ENCODE data around the gene MPHOSPH8.
"Not testable (repeated sequence)": the region's sequence is repeated elsewhere in the genome, so short reads cannot be mapped to it uniquely, and the experiment has no call there.

MPHOSPH8 gene

DNA sequence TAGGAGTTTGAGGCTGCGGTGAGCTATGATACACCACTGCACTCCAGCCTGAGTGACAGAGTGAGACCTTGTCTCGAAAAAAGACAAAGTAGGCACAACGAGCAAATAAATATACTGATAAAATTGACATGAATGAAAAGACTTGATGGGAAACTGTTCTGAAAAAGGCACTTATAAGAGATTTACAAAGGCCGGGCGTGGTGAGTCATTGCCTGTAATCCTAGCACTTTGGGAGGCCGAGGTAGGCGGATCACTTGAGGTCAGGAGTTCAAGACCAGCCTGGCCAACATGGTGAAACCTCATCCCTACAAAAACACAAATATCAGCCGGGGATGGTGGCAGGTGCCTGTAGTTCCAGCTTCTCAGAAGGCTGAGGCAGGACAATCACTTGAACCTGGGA lies 58.0 kb downstream of the MPHOSPH8 start:
- not testable (repeated sequence) for DNase-seq

DNA sequence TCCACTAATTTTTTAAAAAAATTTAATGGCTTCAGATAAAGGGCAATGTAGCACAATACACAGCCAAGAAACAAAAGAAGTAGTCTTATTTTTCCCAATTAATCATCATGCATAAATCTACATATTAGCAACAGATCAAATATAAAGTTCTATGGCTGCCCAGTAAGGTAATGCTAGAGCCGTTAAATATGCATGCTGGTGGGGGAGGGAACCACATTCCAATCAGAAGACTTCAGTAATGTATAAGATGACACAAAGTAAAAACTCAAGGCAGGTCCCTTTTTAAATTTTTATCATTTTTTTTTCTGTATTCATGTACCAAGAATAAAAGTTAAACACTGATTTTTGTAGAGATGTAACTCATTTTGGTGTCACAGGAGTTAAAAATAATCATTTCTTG lies 62.0 kb downstream of the MPHOSPH8 start:
- DNase-seq, result no peak

DNA sequence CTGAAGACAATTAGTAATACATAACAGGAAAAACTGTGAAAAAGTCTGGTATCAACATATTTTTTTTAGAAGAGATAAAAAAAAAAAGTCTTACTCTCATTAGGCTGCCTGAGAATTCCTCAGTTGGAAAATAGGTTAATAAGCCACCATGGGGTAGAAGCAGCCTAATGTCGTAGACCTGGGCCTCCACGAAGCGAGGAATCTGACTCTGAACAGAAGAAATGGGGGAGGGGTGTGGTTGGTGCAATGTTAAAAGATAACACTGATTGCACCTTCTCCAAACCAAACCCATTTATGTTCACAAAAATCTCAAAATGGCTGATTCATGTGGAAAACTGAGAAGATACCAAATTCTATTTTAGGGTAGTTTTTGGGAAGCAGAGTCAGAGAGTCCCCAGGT lies 62.4 kb downstream of the MPHOSPH8 start:
- DNase-seq, result no peak

DNA sequence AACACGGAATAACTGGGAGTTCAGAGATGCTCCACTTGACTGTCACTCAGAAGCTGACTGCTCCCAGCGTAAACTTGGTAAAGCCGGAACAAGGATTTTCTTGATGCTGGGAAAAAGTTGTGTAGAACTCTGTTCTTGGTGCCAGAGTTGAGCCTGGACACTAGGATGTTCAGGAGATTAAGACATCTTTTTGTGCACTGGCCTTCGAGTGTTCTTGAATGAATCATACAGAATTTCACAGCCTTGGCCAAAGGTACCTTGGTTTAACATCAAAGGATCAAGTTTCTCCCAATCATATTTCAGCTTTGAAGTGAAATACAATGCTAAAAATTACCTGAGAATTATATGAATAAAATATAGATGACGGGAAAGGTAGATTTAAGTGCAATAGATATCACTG lies 67.5 kb downstream of the MPHOSPH8 start:
- DNase-seq, result not testable (repeated sequence)

DNA sequence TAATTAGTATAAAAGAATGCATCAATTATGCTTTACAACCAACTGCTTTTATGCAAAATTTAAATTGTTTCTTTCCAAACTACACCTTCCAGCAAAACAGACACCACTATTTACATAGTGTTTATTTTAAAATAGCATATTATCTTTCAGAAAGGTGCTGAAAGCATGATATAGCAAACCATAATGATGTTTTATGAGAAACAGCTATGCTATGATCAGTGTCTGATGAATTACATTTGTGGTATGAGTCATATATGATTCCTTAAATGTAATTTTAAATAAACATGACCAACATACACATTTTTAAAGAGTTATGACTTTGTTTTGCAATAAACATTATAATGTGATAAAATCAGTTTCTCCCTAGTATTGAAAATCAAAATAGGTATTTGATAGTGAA lies 68.2 kb downstream of the MPHOSPH8 start:
- not testable (repeated sequence) for DNase-seq

DNA sequence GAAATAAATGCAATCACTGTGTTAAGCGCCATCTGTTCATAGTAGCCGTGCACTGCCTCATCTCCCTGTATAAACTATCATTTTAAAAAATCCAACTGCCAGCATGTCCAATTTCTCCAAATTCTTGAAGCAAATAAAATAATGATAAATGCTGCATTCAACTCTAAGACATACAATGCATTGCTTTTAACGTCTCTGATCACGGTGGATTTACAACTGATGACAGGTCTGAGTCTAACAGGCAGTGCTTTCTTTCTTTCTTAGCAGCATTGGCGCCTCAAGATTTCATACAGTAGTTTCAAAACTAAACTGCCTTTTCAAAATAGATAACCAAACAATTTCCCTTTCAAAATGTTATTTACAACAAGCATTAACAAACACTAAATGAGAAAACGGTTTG lies 70.8 kb downstream of the MPHOSPH8 start:
- not testable (repeated sequence) for DNase-seq

DNA sequence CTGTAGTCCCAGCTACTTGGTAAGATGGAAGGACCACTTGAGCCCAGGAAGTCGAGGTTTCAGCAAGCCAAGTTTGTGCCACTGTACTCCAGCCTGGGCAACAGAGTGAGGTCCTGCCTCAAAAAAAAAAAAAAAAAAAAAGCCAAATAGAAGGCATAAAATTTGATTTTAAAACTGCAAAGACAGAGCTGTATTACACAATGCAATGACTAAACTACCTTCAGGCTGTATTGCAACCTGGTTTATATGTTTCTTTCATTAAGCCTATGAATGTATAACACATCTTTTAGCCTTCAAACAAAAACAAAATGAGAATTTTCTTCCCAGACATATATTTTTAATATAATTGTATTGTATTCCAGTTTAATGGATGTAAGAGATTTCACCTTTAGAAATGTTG lies 75.6 kb downstream of the MPHOSPH8 start:
- not testable (repeated sequence) for DNase-seq

DNA sequence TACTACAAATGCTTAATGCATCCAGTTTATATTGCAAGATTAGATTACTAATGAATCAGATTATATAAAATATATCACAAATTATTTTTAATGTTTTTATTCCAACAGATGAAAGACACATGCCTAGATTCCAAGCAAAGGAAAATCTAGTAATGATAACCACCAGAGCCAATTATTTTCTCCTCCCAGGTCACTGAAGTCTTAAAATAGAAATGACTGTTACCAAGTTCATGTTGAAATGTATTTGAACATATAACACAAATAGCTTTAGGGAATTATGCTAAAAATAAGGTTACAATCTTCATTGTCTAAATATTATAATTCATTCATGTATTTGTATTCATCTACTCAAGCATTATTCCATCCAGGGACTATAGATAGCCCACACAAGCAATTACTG lies 76.3 kb downstream of the MPHOSPH8 start:
- DNase-seq, result not testable (repeated sequence)

DNA sequence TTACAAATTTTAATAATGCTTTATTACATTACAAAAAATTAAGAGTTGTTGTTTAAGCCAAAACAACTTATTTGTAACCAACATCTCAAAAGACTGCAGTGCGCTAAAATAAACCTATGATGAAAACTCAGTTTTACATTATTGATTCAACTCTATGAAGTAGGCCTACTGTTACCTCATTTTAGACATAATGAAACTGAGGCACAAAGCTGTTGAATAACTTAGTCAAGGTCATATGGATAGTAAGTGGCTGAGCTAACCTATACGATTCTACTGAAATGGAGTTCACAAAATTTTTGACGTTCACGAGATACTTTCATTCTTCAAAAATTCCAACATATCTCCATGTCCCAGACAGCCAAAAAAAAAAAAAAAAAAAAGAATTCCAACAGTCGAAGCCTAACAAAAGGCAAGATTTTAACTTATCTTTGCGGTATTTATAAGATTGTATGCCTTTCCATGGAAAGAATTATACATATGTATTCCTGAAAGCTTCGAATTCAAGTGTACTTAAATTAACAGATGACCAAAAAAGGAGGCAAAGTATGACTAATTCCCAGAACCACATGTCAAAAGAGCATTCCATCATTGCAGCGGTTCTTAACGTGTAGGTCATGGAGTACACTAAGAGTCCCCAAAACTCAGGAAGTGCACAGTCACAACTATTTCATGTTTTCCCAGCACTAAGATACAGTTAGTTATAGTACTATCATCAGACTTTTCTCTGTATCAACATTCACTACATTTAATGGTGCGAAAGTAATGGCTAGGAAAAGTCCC lies 79.9 kb downstream of the MPHOSPH8 start:
- no peak for DNase-seq

DNA sequence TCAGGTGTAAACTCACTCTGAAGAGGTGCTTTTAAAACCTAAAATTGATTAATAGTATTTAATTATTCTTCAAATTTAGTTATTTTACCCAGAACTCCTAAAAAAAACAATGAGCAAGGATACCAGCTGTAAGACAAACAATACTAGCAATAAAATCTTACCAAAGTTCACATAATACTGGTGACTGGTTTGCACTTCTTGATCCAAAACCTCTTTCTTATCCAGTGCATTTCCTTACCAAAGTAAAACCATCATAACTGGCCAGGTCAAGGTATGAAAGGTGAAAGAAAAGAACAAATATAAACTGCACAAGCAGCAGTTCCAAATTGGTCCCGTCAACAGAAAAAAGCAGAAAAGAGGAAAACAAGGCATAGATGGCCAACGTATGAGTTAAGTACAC lies 86.6 kb downstream of the MPHOSPH8 start:
- DNase-seq, result no peak

Measured in effector CD4-positive, alpha-beta T cell (primary cell).